Iris pigment epithelial cell (primary cell): ENCODE measurements around the gene LAMA1.

Experiments
- DNase-seq: peaks from one replicate; pipeline ENCODE4 v3.0.0-alpha.2; 2011; ENCODE audit warnings: low read depth

Gene LAMA1

GRCh38 chr18:6983366-6983765 lies 134.2 kb downstream of the LAMA1 start:
- DNase-seq: no peak

- no peak for DNase-seq
Observed at GRCh38 chr18:6982398-6982797, 135.2 kb downstream of the LAMA1 start.

DNA sequence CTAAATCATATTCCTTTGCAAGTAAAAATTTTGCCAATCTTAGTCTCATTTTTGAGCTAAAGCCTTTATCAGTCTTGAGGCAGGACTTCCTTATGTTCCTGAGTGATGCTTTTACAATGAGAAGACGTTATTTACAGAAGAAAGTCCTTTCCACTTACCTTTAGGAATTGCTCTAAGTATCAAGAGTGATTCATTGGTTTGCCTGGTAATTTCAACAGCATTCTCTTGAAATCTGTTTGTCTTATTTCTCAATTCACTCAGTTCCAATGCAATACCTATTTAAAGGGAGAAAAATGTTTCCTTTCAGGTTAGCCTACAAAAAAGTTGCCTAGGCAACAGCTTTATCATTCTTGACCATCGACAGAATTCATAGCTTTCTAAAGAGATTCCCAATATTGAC lies 137.2 kb downstream of the LAMA1 start:
- DNase-seq: peak; percentile 19

- DNase-seq: no peak
Observed at GRCh38 chr18:6979954-6980353, 137.6 kb downstream of the LAMA1 start.

DNA sequence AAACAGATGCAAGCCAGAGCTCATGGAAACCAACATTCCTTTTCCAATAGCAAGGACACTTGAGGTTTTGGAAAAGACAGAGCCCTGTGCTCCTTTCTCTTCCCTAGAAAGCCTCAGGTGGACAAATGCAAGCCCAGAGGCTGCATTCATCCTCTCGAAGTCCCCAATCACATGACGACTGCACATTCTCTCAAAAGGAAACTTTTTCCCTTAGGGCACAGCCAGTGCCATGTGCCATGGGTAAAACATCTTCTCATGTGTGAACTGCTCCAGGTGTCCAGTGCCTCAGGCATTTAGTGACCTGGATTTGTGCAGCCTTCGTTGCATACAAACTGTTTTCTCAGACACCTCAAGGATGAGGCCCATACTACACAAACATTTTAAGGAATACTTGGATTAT lies 140.7 kb downstream of the LAMA1 start:
- no peak for DNase-seq

- no peak for DNase-seq
Observed at GRCh38 chr18:6975084-6975483, 142.5 kb downstream of the LAMA1 start.

- DNase-seq: no peak
Observed at GRCh38 chr18:6971823-6972478, 145.6 kb downstream of the LAMA1 start.

- no peak for DNase-seq
Observed at GRCh38 chr18:6963452-6964097, 154.0 kb downstream of the LAMA1 start.

DNA sequence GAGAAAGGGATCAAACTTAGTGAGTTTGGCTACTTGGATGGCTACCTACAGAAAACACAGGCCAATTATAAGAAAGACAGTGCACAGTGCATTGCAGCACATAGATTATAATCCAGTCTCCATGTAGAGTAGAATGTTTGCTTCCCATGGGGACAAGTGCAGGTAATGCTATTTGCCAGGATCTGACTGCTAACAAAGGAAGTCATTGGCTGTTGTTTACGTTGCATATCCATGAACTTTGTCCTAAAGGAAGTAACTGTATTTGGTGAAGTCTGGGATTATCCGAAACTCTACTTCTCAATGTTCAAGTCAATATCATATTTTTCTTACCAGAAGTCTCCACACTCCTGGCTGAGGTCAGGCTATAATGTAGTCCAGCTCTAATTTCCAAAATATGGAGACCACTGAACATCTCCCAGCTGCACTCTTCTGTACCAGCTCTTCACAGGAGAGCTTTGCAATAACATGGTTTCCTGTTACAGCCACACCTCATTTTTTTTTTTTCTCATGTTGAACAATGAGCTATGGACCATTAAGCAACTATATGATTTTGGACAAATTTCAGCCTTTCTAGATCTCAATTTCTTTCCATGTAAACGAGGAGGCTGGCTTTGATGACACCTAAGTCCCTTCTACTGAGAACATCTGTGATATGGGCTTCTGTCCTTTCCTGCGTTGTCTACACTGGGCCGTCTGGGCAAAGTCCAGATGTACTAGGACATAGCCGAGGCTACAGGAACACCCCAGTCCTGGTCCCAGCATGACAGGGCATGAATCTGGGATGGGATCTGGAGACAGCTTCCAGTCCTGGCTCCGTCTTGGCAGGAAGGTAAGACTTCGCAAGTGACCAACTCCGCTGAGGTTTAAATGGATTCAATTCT lies 154.8 kb downstream of the LAMA1 start:
- peak; percentile 13 for DNase-seq

DNA sequence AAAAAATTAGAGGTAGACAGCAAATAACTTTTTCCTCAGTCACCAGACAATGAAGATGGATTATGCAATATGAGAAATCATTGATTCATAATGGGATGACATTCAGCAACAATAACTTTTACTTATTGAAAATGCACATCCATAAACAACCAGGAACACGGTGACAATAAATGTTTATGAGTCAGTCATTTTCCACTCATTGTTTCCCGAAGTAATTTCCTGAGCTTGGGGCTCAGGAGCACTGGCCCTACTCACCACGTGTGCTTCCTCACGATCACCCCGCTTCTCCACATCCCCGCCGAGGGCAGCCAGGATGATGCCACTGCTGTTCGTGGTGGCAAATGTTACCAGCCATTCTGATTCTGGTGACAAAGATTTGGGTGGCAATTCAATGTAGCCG lies 156.3 kb downstream of the LAMA1 start:
- no peak for DNase-seq

- peak; percentile 82 for DNase-seq
Observed at GRCh38 chr18:6960656-6961055, 156.9 kb downstream of the LAMA1 start.

DNA sequence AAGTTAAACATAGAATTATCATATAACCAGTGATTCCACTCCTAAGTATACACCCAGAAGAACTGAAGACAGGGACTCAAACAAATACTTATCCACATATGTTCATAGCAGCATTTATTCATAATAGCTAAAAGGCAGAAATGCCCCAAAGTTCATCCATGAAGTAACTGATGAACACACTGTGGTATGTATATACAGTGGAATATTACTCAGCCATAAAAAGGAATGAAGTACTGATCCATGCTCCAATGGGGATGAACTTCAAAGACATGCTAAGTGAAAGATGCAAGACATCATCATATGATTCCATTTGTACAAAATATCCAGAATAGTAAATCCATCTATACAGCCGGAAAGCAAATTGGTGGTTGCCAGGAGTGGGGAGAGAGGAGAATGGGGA lies 157.5 kb downstream of the LAMA1 start:
- no peak for DNase-seq

GRCh38 chr18:6959110-6959509 lies 158.5 kb downstream of the LAMA1 start:
- no peak for DNase-seq

GRCh38 chr18:6956999-6957398 lies 160.6 kb downstream of the LAMA1 start:
- DNase-seq: no peak

DNA sequence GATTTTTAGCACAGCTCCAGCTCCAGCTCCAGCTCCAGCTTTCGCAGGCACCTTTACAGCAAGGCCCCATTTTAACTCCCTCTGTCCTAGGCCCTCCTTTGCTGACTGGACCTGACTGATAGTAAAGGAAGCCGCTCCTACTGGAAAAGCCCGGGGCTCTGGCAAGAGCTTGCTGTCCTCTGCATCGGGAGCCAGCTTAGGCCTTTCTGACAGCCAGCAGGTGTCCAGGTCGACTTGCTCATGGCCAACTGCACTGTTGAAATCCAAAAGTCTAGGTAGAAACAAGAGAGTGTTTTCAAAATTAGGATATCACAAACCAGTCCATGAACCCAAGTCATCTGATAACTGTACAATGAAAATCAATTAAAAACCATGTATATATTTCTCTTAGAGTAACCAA lies 161.1 kb downstream of the LAMA1 start:
- DNase-seq: no peak

GRCh38 chr18:6955304-6955703 lies 162.3 kb downstream of the LAMA1 start:
- DNase-seq: no peak

DNA sequence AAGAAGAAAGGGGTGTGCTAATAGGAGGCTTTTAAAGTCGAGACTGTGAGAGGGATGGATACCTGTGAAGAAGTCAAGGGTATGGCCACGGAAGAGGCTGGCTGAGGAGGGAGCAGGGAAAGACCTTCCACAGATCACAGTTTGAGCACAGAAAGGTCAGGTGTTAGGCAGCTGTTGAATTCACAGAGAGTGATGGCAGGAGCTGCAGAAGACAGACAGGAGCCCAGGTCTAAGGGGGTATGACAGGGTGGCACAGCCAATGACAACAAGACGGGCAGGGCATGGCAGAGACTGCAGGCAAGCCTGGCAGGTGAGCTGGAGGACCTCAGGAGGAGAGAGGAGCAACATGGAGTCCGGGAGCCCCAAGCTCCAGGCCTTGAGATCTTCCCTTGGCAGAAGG lies 163.1 kb downstream of the LAMA1 start:
- no peak for DNase-seq

GRCh38 chr18:6951336-6952090 lies 166.1 kb downstream of the LAMA1 start:
- DNase-seq: no peak

GRCh38 chr18:6950641-6951040 lies 167.0 kb downstream of the LAMA1 start:
- no peak for DNase-seq

GRCh38 chr18:6949800-6950586 lies 167.6 kb downstream of the LAMA1 start:
- no peak for DNase-seq

- no peak for DNase-seq
Observed at GRCh38 chr18:6948281-6949055, 169.1 kb downstream of the LAMA1 start.
